H9 (cell line): ENCODE measurements around the gene GYS2. TPM values are rescaled to one million over a fixed set of nuclear protein-coding genes. Genes with fewer than 3 reads are reported as not detected.

Experiments used
- DNase-seq: peaks from one replicate; pipeline ENCODE4 v3.0.0-alpha.2; 2017
- H2AFZ ChIP-seq: one replicate; pipeline ENCODE4 v1.6.1; 2013; ENCODE audit warnings: mild to moderate bottlenecking, low read length, control low read depth, moderate library complexity
- H2AK5ac ChIP-seq: 2 replicates; pipeline ENCODE4 v1.6.1; 2013; ENCODE audit warnings: low read length, control low read depth, mixed read lengths; ENCODE audit not compliant: insufficient read length
- H2BK120ac ChIP-seq: one replicate; pipeline ENCODE4 v1.6.1; 2013; ENCODE audit warnings: low read depth, mild to moderate bottlenecking, low read length, control low read depth, inconsistent platforms; ENCODE audit not compliant: poor library complexity, severe bottlenecking
- H2BK12ac ChIP-seq: 2 replicates; pipeline ENCODE4 v1.6.1; 2013; ENCODE audit warnings: low read length, control low read depth, mixed read lengths, low read depth; ENCODE audit not compliant: insufficient read length
- H2BK15ac ChIP-seq: 2 replicates; pipeline ENCODE4 v1.6.1; 2013; ENCODE audit warnings: low read depth, low read length, control low read depth
- H2BK20ac ChIP-seq: one replicate; pipeline ENCODE4 v1.6.1; 2013; ENCODE audit warnings: low read depth, mild to moderate bottlenecking, low read length, control low read depth, inconsistent platforms; ENCODE audit not compliant: poor library complexity, severe bottlenecking
- H2BK5ac ChIP-seq: 2 replicates; pipeline ENCODE4 v1.6.1; 2013; ENCODE audit warnings: low read length, control low read depth, mixed read lengths; ENCODE audit not compliant: insufficient read length
- H3K14ac ChIP-seq: 2 replicates; pipeline ENCODE4 v1.6.1; 2013; ENCODE audit warnings: low read length, control low read depth; ENCODE audit not compliant: insufficient read depth
- H3K18ac ChIP-seq: 2 replicates; pipeline ENCODE4 v1.6.1; 2013; ENCODE audit warnings: low read depth, mild to moderate bottlenecking, mixed read lengths, low read length, control low read depth; ENCODE audit not compliant: insufficient read length
- H3K23ac ChIP-seq: 2 replicates; pipeline ENCODE4 v1.6.1; 2013; ENCODE audit warnings: low read length, control low read depth, mixed read lengths, low read depth; ENCODE audit not compliant: insufficient read length
- H3K23me2 ChIP-seq: 2 replicates; pipeline ENCODE4 v1.6.1; 2013; ENCODE audit warnings: low read depth, mild to moderate bottlenecking, mixed read lengths, low read length, control low read depth; ENCODE audit not compliant: insufficient read length, poor library complexity, severe bottlenecking
- H3K27ac ChIP-seq: 2 replicates; pipeline ENCODE4 v1.5.1; 2013; ENCODE audit warnings: low read length, control low read depth, mixed read lengths, low read depth; ENCODE audit not compliant: insufficient read length
- H3K27me3 ChIP-seq: 2 replicates; pipeline ENCODE4 v1.6.1; 2013; ENCODE audit warnings: low read length, control low read depth, inconsistent platforms; ENCODE audit not compliant: insufficient read depth
- H3K4ac ChIP-seq: 2 replicates; pipeline ENCODE4 v1.6.1; 2013; ENCODE audit warnings: low read depth, mild to moderate bottlenecking, control low read depth, inconsistent platforms, low read length, moderate library complexity
- H3K4me1 ChIP-seq: 2 replicates; pipeline ENCODE4 v1.6.1; 2013; ENCODE audit warnings: low read length, control low read depth, inconsistent platforms; ENCODE audit not compliant: insufficient read depth
- H3K4me2 ChIP-seq: 2 replicates; pipeline ENCODE4 v1.6.1; 2013; ENCODE audit warnings: low read length, control low read depth, mixed read lengths; ENCODE audit not compliant: insufficient read length, insufficient read depth
- H3K56ac ChIP-seq: 2 replicates; pipeline ENCODE4 v1.6.1; 2013; ENCODE audit warnings: low read depth, mild to moderate bottlenecking, mixed read lengths, low read length, control low read depth; ENCODE audit not compliant: insufficient read length
- H3K79me1 ChIP-seq: 2 replicates; pipeline ENCODE4 v1.6.1; 2013; ENCODE audit warnings: low read depth, mild to moderate bottlenecking, moderate library complexity, low read length, control low read depth, inconsistent platforms; ENCODE audit not compliant: insufficient read depth, poor library complexity, severe bottlenecking
- H3K79me2 ChIP-seq: 2 replicates; pipeline ENCODE4 v1.6.1; 2013; ENCODE audit warnings: low read length, control low read depth, inconsistent platforms; ENCODE audit not compliant: insufficient read depth
- H3K9ac ChIP-seq: 2 replicates; pipeline ENCODE4 v1.6.1; 2013; ENCODE audit warnings: low read length, control low read depth, mixed read lengths; ENCODE audit not compliant: insufficient read length; ENCODE audit errors: extremely low read depth
- H3K9me3 ChIP-seq: one replicate; pipeline ENCODE4 v1.6.1; 2013; ENCODE audit warnings: low read depth, low read length, inconsistent platforms; ENCODE audit not compliant: control insufficient read depth
- H3T11ph ChIP-seq: one replicate; pipeline ENCODE4 v1.6.1; 2013; ENCODE audit warnings: mild to moderate bottlenecking, low read length, control low read depth, inconsistent platforms
- H4K20me1 ChIP-seq: one replicate; pipeline ENCODE4 v1.6.1; 2013; ENCODE audit not compliant: control insufficient read depth, insufficient read length, insufficient read depth
- H4K5ac ChIP-seq: 2 replicates; pipeline ENCODE4 v1.6.1; 2013; ENCODE audit warnings: low read depth, mild to moderate bottlenecking, mixed read lengths, low read length, control low read depth; ENCODE audit not compliant: insufficient read length
- H4K8ac ChIP-seq: replicated peaks from 2 replicates; pipeline ENCODE4 v1.6.1; 2013; ENCODE audit warnings: low read length, control low read depth, mixed read lengths, low read depth; ENCODE audit not compliant: insufficient read length
- H4K91ac ChIP-seq: 2 replicates; pipeline ENCODE4 v1.6.1; 2013; ENCODE audit warnings: low read depth, mild to moderate bottlenecking, moderate library complexity, mixed read lengths, low read length, control low read depth; ENCODE audit not compliant: insufficient read length
- H3K27ac Mint-ChIP-seq, 3 experiments: 2 replicates in 2 of 3; 3 replicates in 1 of 3; pipeline ENCODE4 v1.8.0; 2020 to 2021; ENCODE audit warnings: mixed read lengths in 3 of 3, mild to moderate bottlenecking in 1 of 3, moderate library complexity in 1 of 3
- H3K27me3 Mint-ChIP-seq: 2 replicates; pipeline ENCODE4 v1.8.0; 2021; ENCODE audit warnings: low read depth, mild to moderate bottlenecking, moderate library complexity, mixed read lengths
- H3K36me3 Mint-ChIP-seq, 3 experiments: 2 replicates in 2 of 3; 3 replicates in 1 of 3; pipeline ENCODE4 v1.8.0; 2020 to 2021; ENCODE audit warnings: low read depth in 3 of 3, mixed read lengths in 3 of 3; ENCODE audit not compliant: insufficient read depth in 1 of 3
- H3K4me1 Mint-ChIP-seq, 2 experiments: 2 replicates each; pipeline ENCODE4 v1.8.0; 2020; ENCODE audit warnings: mixed read lengths in 2 of 2
- H3K4me3 Mint-ChIP-seq, 2 experiments: 2 replicates in 1 of 2; 3 replicates in 1 of 2; pipeline ENCODE4 v1.8.0; 2020 to 2021; ENCODE audit warnings: mild to moderate bottlenecking in 2 of 2, mixed read lengths in 2 of 2, moderate library complexity in 1 of 2
- H3K9me3 Mint-ChIP-seq, 2 experiments: 2 replicates in 1 of 2; 3 replicates in 1 of 2; pipeline ENCODE4 v1.8.0; 2020; ENCODE audit warnings: mild to moderate bottlenecking in 2 of 2, mixed read lengths in 2 of 2, moderate library complexity in 1 of 2
- WGBS: extraction: QIAGEN DNeasy Blood & Tissue Kit; methylation state at CpG from one replicate; pipeline ENCODE4 v1.1.7; 2013; ENCODE audit warnings: missing lambda C conversion rate, low lambda C conversion rate, mixed read lengths; ENCODE audit not compliant: insufficient read length; ENCODE audit errors: extremely low coverage; 5-methylcytosine and 5-hydroxymethylcytosine counted together
- total RNA-seq: library from RNA; stranded (reverse); gene quantifications from 2 replicates; pipeline ENCODE4 v1.2.1, GENCODE V29; 2021
- TF ChIP-seq, protein P1 (sequence below): fragments of 200-600 bp; sonication (generic); conservative IDR thresholded peaks from 3 replicates; pipeline ENCODE4 v1.8.0; 2021; ENCODE audit warnings: antibody characterized with exemption, mild to moderate bottlenecking

Gene GYS2
- total RNA-seq, 1 experiment from 2014 or later = not detected

DNA sequence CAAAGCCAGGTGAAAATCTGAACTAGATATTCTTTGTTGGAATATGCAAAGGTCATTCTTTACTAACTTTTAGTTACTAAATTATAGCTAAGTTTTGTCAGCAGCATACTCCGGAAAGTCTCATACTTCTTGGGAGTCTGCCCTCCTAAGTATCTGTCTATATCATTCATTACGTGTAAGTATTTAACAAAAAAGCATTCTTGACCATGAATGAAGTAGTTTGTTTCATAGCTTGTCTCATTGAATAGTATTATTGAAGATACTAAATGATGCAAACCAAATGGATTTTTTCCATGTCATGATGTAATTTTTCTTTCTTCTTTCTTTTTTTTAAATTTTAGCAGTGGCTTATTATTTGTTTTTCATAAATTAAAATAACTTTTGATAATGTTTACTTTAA, 88.4 kb downstream of the GYS2 start:
- no peak for DNase-seq
- Histone ChIP-seq H3K14ac (no peak overlapping the region), H2BK15ac (no peak overlapping the region), H3K27me3 (no peaks in the 10 kb centered on the region), H2AFZ (no peak overlapping the region), H4K20me1 (no peaks in the 10 kb centered on the region), H4K91ac (no peak overlapping the region), H2BK120ac (no peak overlapping the region), H3K4me1 (no peaks in the 10 kb centered on the region), H3K4ac (no peak overlapping the region), H3K23me2 (no peaks in the 10 kb centered on the region), H3K23ac (no peak overlapping the region), H3K79me2 (no peaks in the 10 kb centered on the region), H3K4me2 (no peak overlapping the region), H3K27ac (no peak overlapping the region), H2BK5ac (no peak overlapping the region), H3K79me1 (no peaks in the 10 kb centered on the region), H3K56ac (no peak overlapping the region), H3K9ac (no peak overlapping the region), H3T11ph (no peak overlapping the region), H2BK12ac (no peak overlapping the region), H3K9me3 (no peaks in the 10 kb centered on the region), H4K5ac (no peak overlapping the region), H3K18ac (no peak overlapping the region), H2BK20ac (no peak overlapping the region), H2AK5ac (no peak overlapping the region), H4K8ac (no peak overlapping the region)
- Mint-ChIP-seq H3K4me3 (no peak overlapping the region), H3K9me3 (no peaks in the 10 kb centered on the region), H3K36me3 (peaks cover 2 to 15% (median 4%) of the 10 kb centered on the region in 3 experiments; a peak in 4 of 7 replicates), H3K27me3 (no peaks in the 10 kb centered on the region), H3K27ac (no peak overlapping the region), H3K4me1 (no peaks in the 10 kb centered on the region)
- TF ChIP-seq, protein P1, sequence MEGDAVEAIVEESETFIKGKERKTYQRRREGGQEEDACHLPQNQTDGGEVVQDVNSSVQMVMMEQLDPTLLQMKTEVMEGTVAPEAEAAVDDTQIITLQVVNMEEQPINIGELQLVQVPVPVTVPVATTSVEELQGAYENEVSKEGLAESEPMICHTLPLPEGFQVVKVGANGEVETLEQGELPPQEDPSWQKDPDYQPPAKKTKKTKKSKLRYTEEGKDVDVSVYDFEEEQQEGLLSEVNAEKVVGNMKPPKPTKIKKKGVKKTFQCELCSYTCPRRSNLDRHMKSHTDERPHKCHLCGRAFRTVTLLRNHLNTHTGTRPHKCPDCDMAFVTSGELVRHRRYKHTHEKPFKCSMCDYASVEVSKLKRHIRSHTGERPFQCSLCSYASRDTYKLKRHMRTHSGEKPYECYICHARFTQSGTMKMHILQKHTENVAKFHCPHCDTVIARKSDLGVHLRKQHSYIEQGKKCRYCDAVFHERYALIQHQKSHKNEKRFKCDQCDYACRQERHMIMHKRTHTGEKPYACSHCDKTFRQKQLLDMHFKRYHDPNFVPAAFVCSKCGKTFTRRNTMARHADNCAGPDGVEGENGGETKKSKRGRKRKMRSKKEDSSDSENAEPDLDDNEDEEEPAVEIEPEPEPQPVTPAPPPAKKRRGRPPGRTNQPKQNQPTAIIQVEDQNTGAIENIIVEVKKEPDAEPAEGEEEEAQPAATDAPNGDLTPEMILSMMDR = no peak
- no CpG with 5 or more reads among the region's 2 CpGs for WGBS
